ENCODE data around the gene PARD3B. TPM values are rescaled to one million over a fixed set of nuclear protein-coding genes. Genes with fewer than 3 reads are reported as not detected.
A peak's percentile ranks its signal among the peaks of the same experiment; 100 is the strongest.

Gene PARD3B
- total and polyA plus RNA-seq, 12 donors, result 0.46 to 12.4 (median 8.3) TPM

GRCh38 chr2:204590063-204590462, 44.8 kb downstream of the PARD3B start:
- WGBS, 2 donors, result 94% methylated on average over 3 of the region's 3 CpGs
- Histone ChIP-seq H3K27me3 (no peaks in the 10 kb centered on the region), H3K9me3 (peaks cover 0 to 16% (median 3%) of the 10 kb centered on the region in 11 donors), H3K36me3 (no peaks in the 10 kb centered on the region), H3K27ac (no peak overlapping the region), H3K4me3 (no peak overlapping the region), H3K4me1 (peaks cover 0 to 4% (median 0%) of the 10 kb centered on the region in 9 donors)
- TF ChIP-seq CTCF (IDR thresholded peaks at IDR 0.05), result no peak
- intact Hi-C loops (cut with DNase I), result no loop called here
- no peak for ATAC-seq
- DNase-seq, result no peak

GRCh38 chr2:204591225-204591624, 46.0 kb downstream of the PARD3B start:
- ATAC-seq, result no peak
- intact Hi-C loops (cut with DNase I), result no loop called here
- Histone ChIP-seq H3K4me3 (no peak overlapping the region), H3K36me3 (no peaks in the 10 kb centered on the region), H3K9me3 (peaks cover 0 to 16% (median 3%) of the 10 kb centered on the region in 11 donors), H3K27me3 (no peaks in the 10 kb centered on the region), H3K4me1 (peaks cover 0 to 4% (median 0%) of the 10 kb centered on the region in 9 donors), H3K27ac (no peak overlapping the region)
- no peak for DNase-seq
- 67 to 81% methylated on average over 1 of the region's 1 CpG for whole genome bisulfite sequencing, 2 donors
- no peak for TF ChIP-seq CTCF (IDR thresholded peaks at IDR 0.05)

GRCh38 chr2:204604061-204604460, 58.8 kb downstream of the PARD3B start:
- no peaks in the 10 kb centered on the region for H3K36me3 ChIP-seq
- peak in 3 of 8 donors; percentile 39 to 86 (median 46) for ATAC-seq
- no peaks in the 10 kb centered on the region for H3K27me3 ChIP-seq
- peaks cover 0 to 42% (median 23%) of the 10 kb centered on the region in 9 donors for H3K4me1 ChIP-seq
- 39 to 43% methylated on average over 2 of the region's 2 CpGs for WGBS, 2 donors
- no peak for DNase-seq
- H3K9me3 ChIP-seq, result peaks cover 0 to 14% (median 0%) of the 10 kb centered on the region in 11 donors
- no peak overlapping the region for H3K4me3 ChIP-seq
- no peak overlapping the region for H3K27ac ChIP-seq
- intact Hi-C loops (cut with DNase I), result no loop called here
- no peak for TF ChIP-seq CTCF (IDR thresholded peaks at IDR 0.05)

GRCh38 chr2:204608237-204608939, 63.1 kb downstream of the PARD3B start:
- DNase-seq (peak in 1 of 2 donors; percentile 8), ATAC-seq (peak in 7 of 8 donors; percentile 52 to 85 (median 61))
- Histone ChIP-seq H3K4me3 (no peak overlapping the region), H3K36me3 (no peaks in the 10 kb centered on the region), H3K27me3 (no peaks in the 10 kb centered on the region), H3K27ac (no peak overlapping the region), H3K4me1 (peaks cover 0 to 34% (median 20%) of the 10 kb centered on the region in 9 donors), H3K9me3 (no peaks in the 10 kb centered on the region)
- WGBS, 2 donors, result 45 to 56% methylated on average over 2 of the region's 2 CpGs
- TF ChIP-seq CTCF (IDR thresholded peaks at IDR 0.05), result no peak
- intact Hi-C loops (cut with DNase I), result no loop called here

Measured in heart right ventricle (tissue), 16 donors.